HG02938 (cell line): Measurements from ENCODE around the gene NCK1.

Experiments used
- ATAC-seq: cut with Tn5 transposase; IDR thresholded peaks from one replicate; pipeline ENCODE4 v1.9.1; 2021; ENCODE audit warnings: mild to moderate bottlenecking, moderate library complexity; ENCODE audit not compliant: unreplicated experiment

Gene NCK1

GRCh38 chr3:136905549-136905948, 43.5 kb downstream of the NCK1 start:
- ATAC-seq, result no peak

- ATAC-seq, result no peak
Measured at GRCh38 chr3:136906725-136907124, 44.7 kb downstream of the NCK1 start.

GRCh38 chr3:136908297-136908696, 46.3 kb downstream of the NCK1 start:
- no peak for ATAC-seq

GRCh38 chr3:136909187-136909586, 47.2 kb downstream of the NCK1 start:
- peak; percentile 73 for ATAC-seq

GRCh38 chr3:136910697-136911096, 48.7 kb downstream of the NCK1 start:
- ATAC-seq, result no peak

GRCh38 chr3:136913168-136913567, 51.2 kb downstream of the NCK1 start:
- no peak for ATAC-seq

GRCh38 chr3:136914739-136915138, 52.7 kb downstream of the NCK1 start:
- ATAC-seq, result no peak

GRCh38 chr3:136916223-136916622, 54.2 kb downstream of the NCK1 start:
- no peak for ATAC-seq

GRCh38 chr3:136919799-136920580, 58.0 kb downstream of the NCK1 start:
- peak; percentile 74 for ATAC-seq

GRCh38 chr3:136920904-136921611, 59.0 kb downstream of the NCK1 start:
- no peak for ATAC-seq

GRCh38 chr3:136925425-136926190, 63.6 kb downstream of the NCK1 start:
- peak; percentile 69 for ATAC-seq

- no peak for ATAC-seq
Measured at GRCh38 chr3:136928240-136928639, 66.2 kb downstream of the NCK1 start.

GRCh38 chr3:136929977-136930670, 68.1 kb downstream of the NCK1 start:
- no peak for ATAC-seq

GRCh38 chr3:136931606-136932005, 69.6 kb downstream of the NCK1 start:
- no peak for ATAC-seq

- ATAC-seq, result no peak
Measured at GRCh38 chr3:136932523-136932922, 70.5 kb downstream of the NCK1 start.

- no peak for ATAC-seq
Measured at GRCh38 chr3:136932978-136933772, 71.2 kb downstream of the NCK1 start.

GRCh38 chr3:136937175-136937574, 75.2 kb downstream of the NCK1 start:
- no peak for ATAC-seq

- ATAC-seq, result no peak
Measured at GRCh38 chr3:136937851-136938250, 75.8 kb downstream of the NCK1 start.

GRCh38 chr3:136938334-136938733, 76.3 kb downstream of the NCK1 start:
- ATAC-seq, result no peak

- no peak for ATAC-seq
Measured at GRCh38 chr3:136939489-136939888, 77.5 kb downstream of the NCK1 start.
